ENCODE measurements around the gene VWA5B1.

GRCh38 chr1:20248971-20249612 is 41.6 kb upstream of the VWA5B1 start:
- TF ChIP-seq GATA2 (IDR thresholded peaks at IDR 0.05; ENCODE audit: low read depth, low read length) (no peak), GATA3 (IDR thresholded peaks at IDR 0.05; ENCODE audit: low read depth, low read length) (no peak)

All from SH-SY5Y (cell line).